Loucy (cell line): ENCODE measurements around the gene KREMEN1.
"Not testable (repeated sequence)": the region's sequence is repeated elsewhere in the genome, so short reads cannot be mapped to it uniquely, and the experiment has no call there.

Source experiments
- H2AFZ ChIP-seq: fragments of 200-600 bp; sonication (generic); 2 replicates; pipeline ENCODE4 v1.6.0; 2016; ENCODE audit warnings: antibody characterized with exemption, mild to moderate bottlenecking, low read length, moderate library complexity
- H3F3A ChIP-seq: fragments of 200-600 bp; 2 replicates; pipeline ENCODE4 v1.6.0; 2016; ENCODE audit warnings: antibody characterized with exemption, low read depth, mild to moderate bottlenecking
- H3K27me3 ChIP-seq: fragments of 200-600 bp; sonication (generic); 2 replicates; pipeline ENCODE4 v1.6.1; 2014; ENCODE audit warnings: low read length, mild to moderate bottlenecking; ENCODE audit not compliant: insufficient read depth, poor library complexity, severe bottlenecking
- H3K36me3 ChIP-seq: fragments of 200-600 bp; sonication (generic); 2 replicates; pipeline ENCODE4 v1.6.1; 2016; ENCODE audit warnings: low read length; ENCODE audit not compliant: insufficient read depth
- H3K4me1 ChIP-seq: fragments of 200-600 bp; sonication (generic); 2 replicates; pipeline ENCODE4 v1.5.1; 2014; ENCODE audit warnings: low read length, mild to moderate bottlenecking; ENCODE audit not compliant: insufficient read depth, poor library complexity, severe bottlenecking
- H3K4me2 ChIP-seq: fragments of 200-600 bp; sonication (generic); 2 replicates; pipeline ENCODE4 v1.6.0; 2014; ENCODE audit warnings: antibody characterized with exemption, low read length, low read depth, mild to moderate bottlenecking; ENCODE audit not compliant: poor library complexity, severe bottlenecking
- H3K4me3 ChIP-seq: fragments of 200-600 bp; sonication (generic); 2 replicates; pipeline ENCODE4 v1.5.1; 2014; ENCODE audit warnings: low read length, mild to moderate bottlenecking, mixed read lengths; ENCODE audit not compliant: poor library complexity, severe bottlenecking
- H3K79me2 ChIP-seq: fragments of 200-600 bp; sonication (generic); 2 replicates; pipeline ENCODE4 v1.6.1; 2014; ENCODE audit warnings: low read length; ENCODE audit not compliant: insufficient read depth
- H3K9ac ChIP-seq: fragments of 200-600 bp; sonication (generic); 2 replicates; pipeline ENCODE4 v1.6.0; 2014; ENCODE audit warnings: mild to moderate bottlenecking, low read depth, low read length, moderate library complexity; ENCODE audit not compliant: poor library complexity, severe bottlenecking
- H3K9me2 ChIP-seq: fragments of 200-600 bp; sonication (generic); replicated peaks from 2 replicates; pipeline ENCODE4 v1.6.1; 2016; ENCODE audit warnings: low read depth, low read length, mixed read lengths
- H3K9me3 ChIP-seq: fragments of 200-600 bp; sonication (generic); 2 replicates; pipeline ENCODE4 v1.6.1; 2014; ENCODE audit warnings: mild to moderate bottlenecking, antibody characterized with exemption, low read length, low read depth; ENCODE audit not compliant: insufficient read depth
- H4K20me1 ChIP-seq: fragments of 200-600 bp; sonication (generic); 2 replicates; pipeline ENCODE4 v1.6.0; 2014; ENCODE audit warnings: antibody characterized with exemption, low read length, mild to moderate bottlenecking; ENCODE audit not compliant: insufficient read depth, poor library complexity, severe bottlenecking
- CTCF ChIP-seq: fragments of 200-600 bp; sonication (generic); conservative IDR thresholded peaks from 2 replicates; pipeline ENCODE4 v1.5.1; 2014; ENCODE audit warnings: mild to moderate bottlenecking, antibody characterized with exemption, low read length
- EZH2phosphoT487 ChIP-seq: fragments of 200-600 bp; IDR thresholded peaks from 2 replicates; pipeline ENCODE4 v1.6.1; 2018; ENCODE audit warnings: antibody characterized with exemption, mild to moderate bottlenecking, moderate library complexity, borderline replicate concordance

KREMEN1 gene

GRCh38 chr22:29117799-29118477 lies 45.1 kb downstream of the KREMEN1 start:
- Histone ChIP-seq H2AFZ (no peak overlapping the region), H3F3A (no peaks in the 10 kb centered on the region), H3K4me1 (peaks cover 9% of the 10 kb centered on the region), H3K4me3 (no peak overlapping the region), H3K9me3 (0 out of 2 replicates have a peak, but pooled peaks cover 3% of the 10 kb centered on the region), H3K9ac (no peak overlapping the region), H3K27me3 (no peaks in the 10 kb centered on the region), H3K36me3 (no peaks in the 10 kb centered on the region), H4K20me1 (no peaks in the 10 kb centered on the region), H3K9me2 (no peaks in the 10 kb centered on the region), H3K79me2 (no peaks in the 10 kb centered on the region), H3K4me2 (no peak overlapping the region)
- TF ChIP-seq CTCF = no peak
- no peak for TF ChIP-seq EZH2phosphoT487

- not testable (repeated sequence) for H3K4me3 ChIP-seq, H3K9me3 ChIP-seq, H3K4me1 ChIP-seq, H4K20me1 ChIP-seq, H3K27me3 ChIP-seq, H3K9ac ChIP-seq, H3F3A ChIP-seq, H3K36me3 ChIP-seq, H3K79me2 ChIP-seq, H3K9me2 ChIP-seq, H2AFZ ChIP-seq, H3K4me2 ChIP-seq
Observed at GRCh38 chr22:29120098-29120912, 47.5 kb downstream of the KREMEN1 start.

GRCh38 chr22:29121124-29121523 lies 48.3 kb downstream of the KREMEN1 start:
- H2AFZ ChIP-seq = no peak overlapping the region
- no peaks in the 10 kb centered on the region for H3K27me3 ChIP-seq
- H3K4me2 ChIP-seq = no peak overlapping the region
- no peak overlapping the region for H3K4me3 ChIP-seq
- no peaks in the 10 kb centered on the region for H3K79me2 ChIP-seq
- H3K9ac ChIP-seq = no peak overlapping the region
- H4K20me1 ChIP-seq = no peaks in the 10 kb centered on the region
- H3K36me3 ChIP-seq = no peaks in the 10 kb centered on the region
- peaks cover 16% of the 10 kb centered on the region for H3K4me1 ChIP-seq
- no peaks in the 10 kb centered on the region for H3F3A ChIP-seq
- H3K9me2 ChIP-seq = no peaks in the 10 kb centered on the region
- no peak for TF ChIP-seq EZH2phosphoT487
- no peak for TF ChIP-seq CTCF
- 0 out of 2 replicates have a peak, but pooled peaks cover 3% of the 10 kb centered on the region for H3K9me3 ChIP-seq
